Measurements from ENCODE around the gene RBP2. TPM values are rescaled to one million over a fixed set of nuclear protein-coding genes. Genes with fewer than 3 reads are reported as not detected.

RBP2 gene
- total RNA-seq, 1 donor from 2014 or later: 3.1 TPM

GRCh38 chr3:139423232-139423631 is 53.1 kb downstream of the RBP2 start:
- no peak overlapping the region for H3K27ac ChIP-seq
- peaks cover 15% of the 10 kb centered on the region for H3K36me3 ChIP-seq
- no peak for TF ChIP-seq CTCF (IDR thresholded peaks at IDR 0.05)
- no peaks in the 10 kb centered on the region for H3K27me3 ChIP-seq (ENCODE audit: low read depth)
- H3K4me1 ChIP-seq: no peaks in the 10 kb centered on the region
- H3K4me3 ChIP-seq: no peak overlapping the region
- ATAC-seq (no peak), DNase-seq (no peak)
- H3K9me3 ChIP-seq: no peaks in the 10 kb centered on the region
- intact Hi-C loops (cut with DNase I): no loop called here

- Histone ChIP-seq H3K27me3 (ENCODE audit: low read depth) (no peaks in the 10 kb centered on the region), H3K4me1 (no peaks in the 10 kb centered on the region), H3K36me3 (peaks cover 15% of the 10 kb centered on the region), H3K4me3 (no peak overlapping the region), H3K9me3 (peaks cover 4% of the 10 kb centered on the region), H3K27ac (no peak overlapping the region)
- no peak for TF ChIP-seq CTCF (IDR thresholded peaks at IDR 0.05)
- DNase-seq: no peak
- ATAC-seq: no peak
- intact Hi-C loops (cut with DNase I): no loop called here
Observed at GRCh38 chr3:139421460-139421859, 54.9 kb downstream of the RBP2 start.

- DNase-seq (no peak), ATAC-seq (no peak)
- Histone ChIP-seq H3K36me3 (peaks cover 15% of the 10 kb centered on the region), H3K4me3 (no peak overlapping the region), H3K27ac (no peak overlapping the region), H3K4me1 (no peaks in the 10 kb centered on the region), H3K9me3 (peaks cover 5% of the 10 kb centered on the region), H3K27me3 (ENCODE audit: low read depth) (no peaks in the 10 kb centered on the region)
- intact Hi-C loops (cut with DNase I): no loop called here
- TF ChIP-seq CTCF (IDR thresholded peaks at IDR 0.05): no peak
Observed at GRCh38 chr3:139421040-139421439, 55.3 kb downstream of the RBP2 start.

GRCh38 chr3:139418144-139418543 is 58.2 kb downstream of the RBP2 start:
- no peak overlapping the region for H3K4me3 ChIP-seq
- H3K36me3 ChIP-seq: peaks cover 2% of the 10 kb centered on the region
- DNase-seq (no peak), ATAC-seq (no peak)
- H3K4me1 ChIP-seq: no peaks in the 10 kb centered on the region
- intact Hi-C loops (cut with DNase I): no loop called here
- no peaks in the 10 kb centered on the region for H3K27me3 ChIP-seq (ENCODE audit: low read depth)
- TF ChIP-seq CTCF (IDR thresholded peaks at IDR 0.05): no peak
- peaks cover 17% of the 10 kb centered on the region for H3K9me3 ChIP-seq
- no peak overlapping the region for H3K27ac ChIP-seq

- Histone ChIP-seq H3K4me3 (no peak overlapping the region), H3K4me1 (no peaks in the 10 kb centered on the region), H3K27me3 (ENCODE audit: low read depth) (no peaks in the 10 kb centered on the region), H3K27ac (no peak overlapping the region), H3K9me3 (peaks cover 33% of the 10 kb centered on the region), H3K36me3 (no peaks in the 10 kb centered on the region)
- TF ChIP-seq CTCF (IDR thresholded peaks at IDR 0.05): no peak
- intact Hi-C loops (cut with DNase I): no loop called here
- ATAC-seq (no peak), DNase-seq (no peak)
Observed at GRCh38 chr3:139416275-139416674, 60.0 kb downstream of the RBP2 start.
